Activated CD4-positive, alpha-beta T cell treated with anti-CD3 and anti-CD28 coated beads, Interleukin-2, Interleukin-6, amounts not matched to agents 100 ng/mL and 50 ng/mL, durations not matched to agents 16 hours and 8 hours (primary cell): ENCODE data around the gene ORC4.
A peak's percentile ranks its signal among the peaks of the same experiment; 100 is the strongest.

Experiments used
- DNase-seq: peaks from one replicate; pipeline ENCODE4 v3.0.0-alpha.2; 2020

ORC4 gene

DNA sequence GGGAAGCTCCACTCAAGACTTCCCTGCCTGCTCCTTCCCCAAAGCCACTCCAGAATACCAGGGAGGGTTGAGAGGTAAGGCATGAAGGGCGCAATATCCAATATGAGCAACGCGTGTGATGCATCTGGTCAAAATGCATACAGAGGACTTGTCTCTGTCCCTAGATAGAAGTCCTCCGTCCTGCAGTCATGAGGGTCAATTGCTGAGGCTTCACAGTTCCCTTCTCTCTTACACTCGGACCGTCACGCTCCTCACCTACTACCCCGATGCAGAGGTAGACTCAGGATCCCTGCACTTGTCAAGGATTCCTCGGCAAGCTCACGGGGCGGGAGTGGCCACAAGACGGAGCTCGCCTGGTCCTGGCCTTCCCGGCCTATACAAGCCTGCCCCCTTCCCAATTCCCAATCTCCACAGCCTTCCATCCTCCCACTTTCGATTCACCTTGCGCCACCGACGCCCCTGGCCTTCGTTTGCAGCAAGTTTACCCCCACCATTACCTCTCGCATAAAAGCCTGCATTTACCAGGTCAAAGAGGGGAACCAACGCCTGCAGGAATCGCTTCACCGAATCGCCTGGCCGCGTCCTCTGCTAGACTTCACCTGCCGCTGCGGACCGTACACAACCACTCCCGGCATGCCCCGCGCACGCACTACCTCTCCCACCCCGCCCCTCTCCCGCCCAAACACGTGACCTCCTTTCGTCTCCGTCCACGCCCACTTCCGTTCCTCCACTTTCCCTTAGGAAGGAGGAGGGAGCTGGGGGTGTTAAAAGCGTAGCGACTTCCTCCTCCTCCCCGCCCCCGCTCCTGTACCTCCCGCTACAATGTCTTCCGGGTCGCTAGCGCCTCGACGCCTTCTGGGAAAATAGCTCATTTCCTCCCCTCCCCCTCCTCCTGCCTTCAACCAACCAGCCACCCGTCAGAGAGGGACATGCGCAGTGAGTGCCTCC, at the start of gene ORC4:
TSS of gene ORC4 (minus strand) at position 627 of the 948 bp plus-strand sequence. CDS start 44,779 bp downstream, outside the sequence.
- peak; percentile 98 for DNase-seq

DNA sequence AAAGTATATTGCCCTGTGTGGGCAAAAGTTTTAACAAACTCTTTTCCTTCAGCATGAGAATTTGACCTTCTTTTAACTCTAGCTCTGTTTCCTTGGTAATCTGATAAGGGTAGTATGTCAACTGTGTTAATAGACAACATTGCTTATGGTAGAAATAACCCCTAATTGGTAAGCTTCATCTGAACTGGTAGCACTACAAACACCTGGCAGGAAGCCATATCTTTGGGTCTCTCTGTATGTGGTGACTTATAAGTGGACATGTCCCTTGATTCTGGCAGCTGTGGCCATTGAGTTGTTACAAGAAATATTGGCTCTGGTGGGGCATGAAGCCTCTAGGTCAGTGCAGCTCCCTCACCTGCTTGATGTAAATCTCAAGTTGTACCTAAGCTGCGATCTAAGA, 47.3 kb upstream of the ORC4 start:
- no peak for DNase-seq

DNA sequence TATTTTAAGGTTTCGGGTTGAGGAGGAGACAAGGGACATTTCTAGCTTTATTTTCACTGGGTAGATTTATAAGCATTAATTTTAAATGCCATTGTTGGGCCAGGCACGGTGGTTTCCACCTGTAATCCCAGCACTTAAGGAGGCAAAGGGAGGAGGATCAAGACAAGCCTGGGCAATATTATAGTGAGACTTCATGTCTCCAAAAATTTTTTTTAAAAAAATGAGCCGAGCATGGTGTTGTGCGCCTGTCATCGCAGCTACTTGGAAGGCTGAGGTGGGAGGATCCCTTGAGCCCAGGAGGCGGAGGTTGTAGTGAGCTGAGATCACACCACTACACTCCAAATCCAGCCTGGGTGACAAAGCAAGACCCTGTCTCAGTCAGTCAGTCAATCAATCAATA, 45.4 kb upstream of the ORC4 start:
- DNase-seq = no peak

DNA sequence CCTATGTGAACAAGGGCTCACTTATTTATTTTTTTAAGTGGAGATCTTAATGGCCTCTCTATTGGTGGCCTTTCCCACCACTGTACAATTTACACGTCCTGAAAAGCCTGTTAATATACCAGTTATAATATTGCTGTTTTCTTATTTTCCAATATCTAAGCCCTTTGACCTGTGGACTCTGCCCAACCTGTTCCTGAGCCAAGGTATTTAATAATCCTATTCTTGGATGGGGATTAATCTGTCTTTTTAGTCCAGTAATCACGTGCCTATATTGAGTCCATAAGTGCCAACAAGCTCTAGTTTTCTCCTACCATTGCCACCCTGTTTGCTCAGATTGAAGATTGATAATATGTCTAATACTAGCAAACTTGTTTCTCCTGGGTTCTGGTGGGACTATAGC, 43.1 kb upstream of the ORC4 start:
- DNase-seq = no peak

DNA sequence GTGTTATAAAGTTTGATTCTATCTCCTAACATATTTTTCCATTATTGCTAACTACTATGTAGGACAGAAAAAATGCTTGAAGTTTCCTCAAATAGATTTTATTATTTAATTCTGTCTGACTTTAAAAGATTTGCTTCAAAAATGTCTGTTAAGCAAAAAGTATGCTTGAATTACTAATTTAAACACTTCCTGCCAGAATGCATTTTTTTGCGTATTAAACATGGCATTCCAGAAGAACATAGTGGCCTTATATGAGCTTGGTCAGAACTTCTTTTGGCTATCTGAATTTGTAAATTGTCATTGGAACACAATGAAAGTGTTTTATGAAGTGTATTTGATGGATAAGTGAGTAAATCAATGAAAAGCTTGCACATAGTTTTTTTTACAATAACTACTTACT, 38.1 kb upstream of the ORC4 start:
- DNase-seq = no peak

DNA sequence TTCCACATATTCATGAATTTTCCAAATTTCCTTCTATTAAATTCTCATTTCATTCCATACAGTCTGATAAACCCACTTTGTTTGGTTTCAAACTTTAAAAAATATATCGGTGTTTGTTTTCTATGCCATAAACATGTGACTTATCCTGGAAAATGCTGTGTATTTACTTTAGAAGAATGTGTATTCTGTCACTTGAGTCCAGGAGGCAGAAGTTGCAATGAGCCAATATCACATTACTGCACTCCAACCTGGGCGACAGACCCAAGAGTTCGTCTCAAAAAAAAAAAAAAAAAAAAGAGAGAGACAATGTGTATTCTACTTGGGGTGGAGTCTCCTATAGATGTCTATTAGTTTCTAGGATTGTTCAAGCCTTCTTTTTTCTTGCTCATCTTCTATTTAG, 32.1 kb upstream of the ORC4 start:
- no peak for DNase-seq

DNA sequence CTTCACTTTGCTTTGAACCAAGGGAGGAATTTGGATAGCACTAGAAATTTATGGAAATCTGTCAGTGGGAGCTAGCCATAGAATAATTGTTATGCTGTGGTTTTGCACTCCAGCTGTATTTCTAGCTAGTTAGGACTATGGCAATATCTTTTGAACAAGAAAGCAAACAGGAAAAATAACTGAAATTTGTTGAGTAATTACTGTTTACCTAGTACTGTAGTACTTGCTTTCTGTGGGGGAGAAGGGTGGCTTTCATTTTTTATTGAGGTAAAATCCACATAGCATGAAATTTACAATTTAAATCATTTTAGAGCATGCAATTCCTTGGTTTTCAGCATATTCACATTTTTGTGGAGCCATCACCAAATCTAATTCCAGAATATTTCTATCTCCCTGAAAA, 28.7 kb upstream of the ORC4 start:
- DNase-seq = no peak

DNA sequence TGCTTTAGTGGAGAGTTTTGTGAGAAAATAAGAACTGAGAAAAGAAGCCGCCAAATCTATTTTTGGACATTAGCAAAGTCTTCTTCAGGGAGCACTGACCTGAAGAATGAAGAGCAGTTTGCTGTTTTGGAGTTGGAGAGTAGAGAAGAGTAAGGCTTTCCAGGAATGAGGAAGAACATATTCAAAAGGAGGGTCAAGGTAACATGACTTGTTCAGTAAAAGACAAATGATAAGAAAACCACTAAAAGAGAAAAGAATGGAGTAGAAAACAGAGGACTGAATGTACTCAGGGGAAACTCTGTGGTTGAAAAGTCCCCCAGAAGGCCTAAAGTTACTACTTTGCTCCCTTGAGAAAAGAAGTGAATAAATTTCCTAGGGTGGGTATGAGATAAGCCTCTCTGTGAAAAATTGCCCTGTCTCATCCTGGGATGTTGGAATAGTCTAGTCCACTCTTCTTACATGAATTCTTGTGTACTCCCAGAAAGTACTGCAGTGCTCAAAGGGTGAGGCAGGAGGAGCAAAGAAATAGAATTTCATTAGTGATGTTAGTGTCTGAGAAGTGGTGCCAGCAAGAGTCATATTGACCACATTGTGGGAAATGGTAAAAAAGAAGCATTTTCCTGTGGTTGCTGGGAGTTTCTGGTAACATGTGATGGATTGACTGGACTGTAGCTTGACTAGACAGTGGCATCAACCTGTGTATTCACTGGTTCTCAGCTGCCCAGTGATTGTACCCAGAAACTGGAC, 28.1 kb upstream of the ORC4 start:
- DNase-seq = peak; percentile 24

DNA sequence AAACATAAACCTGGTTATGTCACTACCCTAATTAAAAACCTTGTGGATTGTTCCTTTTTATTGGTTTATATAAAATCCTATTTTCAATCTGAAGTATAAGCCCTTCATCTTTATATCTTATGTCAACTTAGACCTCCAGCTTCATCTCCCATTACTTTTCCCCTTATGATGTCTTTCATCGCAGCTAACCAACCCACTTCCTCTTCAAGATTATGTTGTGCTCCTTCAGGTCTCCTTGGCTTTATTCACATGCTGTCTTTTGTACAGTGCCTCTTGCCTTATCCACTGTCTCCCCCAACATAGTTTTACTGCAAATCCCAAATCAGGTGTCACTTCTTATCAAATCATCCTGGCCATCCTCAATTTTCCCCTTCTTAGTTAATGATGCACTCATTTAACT, 26.3 kb upstream of the ORC4 start:
- no peak for DNase-seq

DNA sequence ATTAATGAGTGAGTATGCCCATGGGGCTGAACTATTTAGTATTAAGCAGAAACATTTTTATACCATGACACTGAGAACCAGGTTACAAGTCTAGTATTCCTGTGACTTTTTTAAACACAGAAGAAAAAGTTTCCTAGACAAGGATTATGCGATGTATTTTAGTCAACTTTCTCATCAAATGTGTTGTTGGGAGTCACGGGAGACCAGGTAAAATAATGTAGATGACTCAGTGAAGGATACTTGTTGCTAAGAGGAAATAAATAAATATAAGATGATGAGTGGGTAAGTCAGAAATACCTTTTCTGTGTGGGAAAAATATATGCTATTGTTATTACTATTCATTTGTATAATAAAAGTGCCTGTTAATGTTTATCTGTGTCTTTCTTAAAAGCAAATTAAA, 23.8 kb upstream of the ORC4 start:
- no peak for DNase-seq

DNA sequence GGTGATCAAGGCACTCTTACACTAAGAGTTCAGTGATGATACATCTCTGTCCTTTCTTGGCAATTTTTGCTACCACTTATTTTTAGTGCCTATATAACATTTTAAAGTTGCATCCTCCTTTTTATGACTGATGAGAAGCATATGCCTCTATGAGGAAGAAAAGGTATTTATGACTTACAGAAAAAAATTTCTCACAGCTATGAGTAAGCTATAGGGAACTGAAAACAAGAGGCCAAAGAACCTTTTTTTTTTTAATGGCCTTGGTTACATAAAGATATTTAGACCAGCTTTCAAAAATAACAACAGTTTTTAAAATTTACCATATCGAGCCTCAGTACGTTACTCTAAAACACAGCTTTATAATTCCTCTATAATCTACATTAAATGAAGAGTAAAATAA, 21.7 kb upstream of the ORC4 start:
- DNase-seq = no peak

DNA sequence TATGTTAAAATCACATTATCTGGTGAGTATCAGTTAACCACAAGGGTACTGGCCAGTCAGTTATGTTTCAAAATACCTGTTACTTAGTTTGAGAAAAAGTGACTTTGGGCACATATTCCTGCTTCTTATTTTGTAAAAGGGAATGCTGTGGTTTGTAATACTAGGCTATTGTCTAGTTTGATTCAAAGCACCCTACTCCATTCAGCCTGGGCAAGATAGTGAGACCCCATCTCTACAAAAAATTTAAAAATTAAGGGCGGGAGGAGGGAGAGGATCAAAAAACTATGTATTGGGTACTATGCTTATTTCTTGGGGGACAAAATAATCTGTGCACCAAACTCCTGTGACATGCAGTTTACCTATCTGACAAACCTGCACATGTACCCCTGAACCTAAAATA, 19.2 kb upstream of the ORC4 start:
- no peak for DNase-seq

DNA sequence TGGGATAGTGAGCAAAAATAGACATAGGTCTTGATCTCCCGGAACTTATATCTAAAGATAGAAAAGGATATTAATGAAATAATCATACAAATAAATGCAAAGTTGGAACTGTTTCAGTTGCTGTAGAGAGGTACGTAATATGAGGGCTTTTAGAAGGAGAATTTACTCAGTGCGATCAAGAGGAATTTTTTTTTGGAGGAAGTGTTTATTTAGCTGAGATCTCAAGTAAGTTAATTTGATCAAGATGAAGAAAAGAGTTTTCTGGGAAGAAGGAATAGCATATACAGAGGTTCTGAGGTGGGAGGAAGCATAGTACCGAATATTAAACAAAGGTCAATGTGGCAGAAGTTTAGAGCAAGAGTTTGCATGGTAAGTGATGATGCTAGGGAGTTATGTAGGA, 11.7 kb upstream of the ORC4 start:
- no peak for DNase-seq

DNA sequence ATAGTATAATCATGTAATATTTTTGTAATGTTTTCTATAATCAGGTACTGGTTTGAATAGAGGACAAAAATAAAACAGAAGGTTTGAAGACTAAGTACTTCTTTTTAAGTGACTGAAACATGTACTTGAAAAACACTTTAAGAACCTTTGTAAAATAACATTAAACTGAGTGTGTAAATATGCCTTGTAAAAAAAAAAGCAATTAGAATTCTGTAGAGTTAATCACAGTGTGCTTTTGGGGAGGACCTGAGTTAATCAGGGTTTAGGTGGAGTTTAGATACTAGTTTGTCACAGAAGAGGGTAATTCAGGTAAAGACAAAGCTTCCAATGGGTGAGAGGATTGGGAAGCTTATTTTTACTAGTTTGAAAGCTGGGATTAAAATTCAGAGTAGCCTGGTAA, 10.6 kb upstream of the ORC4 start:
- no peak for DNase-seq

DNA sequence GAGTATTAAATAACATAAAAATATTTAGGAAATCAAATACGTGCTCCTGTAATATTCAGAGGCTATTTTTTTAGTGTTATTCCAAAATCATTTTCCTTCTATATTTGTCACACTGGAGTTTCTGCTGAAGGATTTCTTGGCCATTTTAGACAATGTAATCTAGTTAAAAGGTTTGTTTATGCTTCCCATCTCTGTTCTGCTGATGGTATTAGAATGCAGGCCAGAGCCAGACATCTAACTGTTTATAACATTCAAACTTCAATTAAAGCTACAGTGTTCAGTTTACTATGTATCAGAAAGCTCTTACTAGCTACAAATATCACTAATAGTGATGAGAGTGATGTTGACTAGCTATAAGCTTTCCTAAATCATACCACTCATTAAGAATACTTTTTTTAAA, 8.2 kb upstream of the ORC4 start:
- no peak for DNase-seq

DNA sequence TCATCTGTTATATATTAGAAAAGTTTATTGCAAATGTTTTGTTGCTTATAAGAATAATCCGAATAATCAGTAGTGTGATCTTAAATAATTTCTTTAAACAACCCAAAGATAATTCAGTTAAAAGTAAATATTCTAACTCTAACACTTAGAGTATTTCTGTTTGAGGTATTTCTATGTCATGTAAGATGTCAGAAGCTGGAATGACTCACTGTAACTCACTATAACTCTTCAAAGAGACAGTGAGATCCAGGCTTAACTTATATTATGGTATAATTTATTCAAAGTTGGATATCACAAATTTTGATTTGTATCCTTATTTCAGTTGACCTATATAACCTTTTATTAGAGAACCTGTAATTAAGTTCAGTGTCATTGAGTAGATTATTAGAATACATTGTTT, 7.3 kb upstream of the ORC4 start:
- no peak for DNase-seq

DNA sequence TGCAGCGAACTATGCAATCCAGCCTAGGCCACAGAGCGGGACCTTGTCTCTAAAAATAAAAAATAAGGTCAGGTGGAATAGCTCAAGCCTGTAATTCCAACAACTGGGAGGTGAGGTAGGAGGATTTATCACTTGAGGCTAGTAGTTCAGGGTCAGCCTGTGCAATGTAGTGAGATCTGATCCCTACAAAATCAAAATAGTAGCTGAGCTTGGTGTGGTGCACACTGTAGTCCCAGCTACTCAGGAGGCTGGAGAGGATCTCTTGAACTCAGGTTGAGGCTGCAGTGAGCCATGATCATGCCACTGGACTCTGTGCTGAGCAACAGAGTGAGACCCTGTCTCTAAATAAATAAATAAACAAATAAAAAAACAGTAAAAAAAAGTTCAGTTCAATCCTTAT, 6.0 kb upstream of the ORC4 start:
- no peak for DNase-seq

DNA sequence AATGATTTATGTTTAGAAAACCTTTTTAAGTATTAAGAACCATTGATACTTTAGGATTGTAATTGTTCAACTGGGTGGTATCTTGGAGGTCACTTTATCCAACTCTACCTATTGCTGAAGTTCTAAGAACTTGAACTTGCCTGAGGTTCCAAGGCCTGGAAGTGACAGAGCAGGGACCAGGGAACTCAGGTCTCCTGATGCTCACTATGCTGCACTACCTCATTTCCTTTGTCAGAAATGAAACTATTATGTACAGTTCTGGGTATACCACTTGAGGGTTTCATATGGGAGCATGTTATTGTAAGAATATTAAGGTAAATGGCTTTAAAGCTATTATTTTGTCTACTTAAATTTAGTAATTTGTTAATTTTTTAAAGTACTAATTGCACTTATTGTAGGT, 3.3 kb upstream of the ORC4 start:
- DNase-seq = peak; percentile 36

DNA sequence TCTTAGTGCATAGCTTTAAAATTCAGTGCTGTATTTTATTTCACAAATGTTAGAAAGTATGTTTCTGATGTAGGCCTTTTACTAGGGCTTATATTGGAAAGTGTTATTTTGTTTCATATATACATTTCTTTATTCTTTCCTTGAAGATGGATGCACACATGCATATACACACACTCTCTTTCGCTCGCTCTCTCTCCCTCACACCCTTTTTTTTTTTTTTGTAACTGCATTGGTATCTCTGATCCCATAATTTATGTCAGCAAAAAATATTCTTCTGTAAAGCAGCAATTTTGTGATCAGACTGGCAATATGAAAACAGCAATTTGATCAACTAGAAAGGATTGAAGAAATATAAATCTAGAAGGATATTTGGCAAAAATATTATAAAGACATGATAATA, 2.3 kb upstream of the ORC4 start:
- no peak for DNase-seq

DNA sequence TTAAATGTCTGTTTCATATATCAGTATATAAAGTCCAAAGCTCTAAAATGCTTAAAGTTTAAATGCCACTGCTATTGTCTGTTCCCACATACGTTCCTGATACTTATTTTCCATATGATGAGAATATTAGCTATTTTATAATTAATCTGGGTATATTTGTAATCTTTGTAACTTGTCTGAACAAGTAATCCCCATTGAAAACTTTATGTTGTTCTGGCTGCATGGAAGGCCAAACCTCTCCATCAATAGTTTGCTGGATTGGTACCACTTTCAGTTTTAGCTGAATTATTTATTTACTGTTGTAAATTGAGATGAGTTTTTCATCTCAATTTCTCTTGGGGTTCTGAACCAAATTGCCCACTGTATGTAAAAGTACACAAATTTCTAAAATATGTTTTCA, 1.8 kb upstream of the ORC4 start:
- DNase-seq = no peak

DNA sequence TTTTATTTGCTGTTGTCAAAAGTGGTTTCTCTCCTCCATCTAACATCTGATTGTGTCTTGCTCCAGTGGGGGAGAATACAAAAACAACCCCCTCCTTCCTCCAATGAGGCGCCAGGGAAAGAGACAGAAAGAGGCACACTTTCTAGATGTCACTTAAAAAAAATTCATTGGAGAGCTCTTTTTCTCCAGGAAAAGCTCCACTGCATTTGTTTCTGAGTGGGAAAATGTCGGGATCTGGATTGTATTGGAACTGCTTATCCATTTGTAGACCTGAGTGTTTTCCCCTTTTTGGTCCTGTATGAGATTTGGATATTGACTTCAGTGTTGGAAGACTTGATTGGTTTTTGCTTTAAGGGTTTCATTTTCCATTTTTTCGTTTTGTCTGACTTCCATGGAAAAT, 1.3 kb upstream of the ORC4 start:
- DNase-seq = no peak

DNA sequence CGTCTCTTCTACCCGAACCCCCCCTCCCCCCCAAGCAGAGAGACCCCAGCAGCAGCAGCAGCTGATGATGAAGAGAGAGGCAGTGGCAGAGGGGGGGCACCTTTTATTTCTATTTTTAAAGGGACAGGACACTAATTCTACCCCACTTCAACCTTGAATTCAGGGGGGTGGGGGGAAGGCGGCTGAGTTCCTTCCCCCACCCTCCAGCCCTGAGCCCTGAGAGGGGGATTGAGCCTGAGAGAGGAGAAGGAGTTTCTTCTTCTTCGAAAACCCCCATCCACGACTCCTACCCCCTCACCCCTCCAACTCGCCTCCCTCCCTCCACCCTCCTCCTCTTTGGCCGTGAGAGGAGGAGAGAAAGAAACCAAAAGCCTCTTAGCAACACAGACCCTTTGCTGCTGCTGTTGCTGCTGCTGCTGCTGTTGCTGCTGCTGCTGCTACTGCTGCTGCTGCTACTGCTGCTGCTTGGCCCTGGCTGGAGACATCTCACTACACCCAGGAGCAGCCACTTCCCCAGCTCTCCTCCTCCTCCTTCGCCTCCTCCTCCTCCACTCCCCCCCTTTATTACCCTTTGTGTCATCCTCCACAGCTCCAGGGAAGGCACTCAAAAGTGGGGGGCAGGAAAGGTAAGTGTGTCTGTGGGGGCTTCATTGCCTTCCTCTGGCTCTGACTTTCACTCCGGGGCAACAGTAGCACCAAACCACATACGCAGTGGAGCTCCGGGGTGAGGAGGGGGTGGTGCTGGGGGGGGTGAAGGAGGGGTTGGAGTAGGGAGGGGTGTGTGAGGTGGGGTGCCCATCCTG, 723 bp upstream of the ORC4 start, which contains the start of gene MBD5:
TSS of gene MBD5 (plus strand) at position 33 of the 803 bp plus-strand sequence.
- DNase-seq = peak; percentile 45

DNA sequence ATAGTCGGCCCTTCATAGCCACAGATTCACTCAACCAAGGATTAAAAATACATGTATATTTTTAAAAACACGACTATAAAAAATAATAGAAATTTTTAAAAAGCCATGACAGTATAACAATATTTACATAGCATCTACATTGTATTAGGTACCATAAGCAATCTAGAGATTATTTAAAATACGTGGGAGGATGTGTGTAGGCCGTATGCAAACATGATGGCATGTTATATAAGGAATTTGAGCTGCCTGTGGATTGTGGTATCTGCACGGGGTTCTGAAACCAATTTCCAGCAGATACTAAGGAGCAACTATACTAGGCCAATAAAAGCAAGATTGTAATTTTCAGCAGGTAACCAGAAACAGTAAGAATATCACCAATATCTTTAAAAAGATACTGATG, 5.9 kb downstream of the ORC4 start:
- DNase-seq = no peak
